NCI-H748 treated with DMSO at 0.1 percent for 48 hours (cell line): ENCODE data around the gene ZCCHC24.

Source experiments
- DNase-seq: peaks from one replicate; lab custom pipeline; 2025; lab: John Stamatoyannopoulos, UW

The ZCCHC24 gene

DNA sequence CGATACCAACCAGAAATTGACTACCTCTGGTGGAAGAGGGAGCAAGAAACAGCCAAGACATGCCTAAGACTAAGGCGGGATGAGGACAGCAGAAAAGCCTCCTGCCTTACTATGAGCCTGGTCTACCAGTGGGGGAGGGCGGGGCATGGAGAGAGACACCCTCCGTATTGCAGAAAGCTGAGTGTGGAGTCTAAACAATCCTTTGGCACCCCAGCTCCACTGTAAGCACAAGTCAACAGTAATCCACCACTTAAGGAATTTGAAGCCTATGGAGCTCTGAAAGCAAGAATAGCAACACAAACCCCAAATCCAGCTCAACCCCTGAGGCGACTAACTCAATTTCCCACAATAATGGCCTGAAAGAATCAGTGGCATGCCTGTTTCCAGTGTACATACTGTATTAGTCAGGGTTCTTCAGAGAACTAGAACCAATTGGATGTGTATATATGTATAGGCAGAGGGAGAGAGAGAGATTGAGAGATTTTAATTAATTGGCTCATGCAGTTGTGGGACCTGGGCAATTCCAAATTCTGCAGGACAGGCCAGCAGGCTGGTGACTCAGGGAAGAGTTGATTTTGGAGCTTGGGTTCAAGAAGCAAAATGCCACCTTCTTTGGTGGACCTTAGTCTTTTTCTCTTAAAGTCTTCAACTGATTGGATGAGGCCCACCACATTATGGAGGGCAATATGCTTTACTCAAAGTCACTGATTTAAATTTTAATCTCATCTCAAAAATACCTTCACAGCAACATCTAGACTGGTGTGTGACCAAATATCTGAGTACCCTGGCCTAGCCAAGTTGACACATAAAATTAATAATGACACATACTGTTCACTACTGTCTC, 84.7 kb downstream of the ZCCHC24 start:
- DNase-seq = no peak

DNA sequence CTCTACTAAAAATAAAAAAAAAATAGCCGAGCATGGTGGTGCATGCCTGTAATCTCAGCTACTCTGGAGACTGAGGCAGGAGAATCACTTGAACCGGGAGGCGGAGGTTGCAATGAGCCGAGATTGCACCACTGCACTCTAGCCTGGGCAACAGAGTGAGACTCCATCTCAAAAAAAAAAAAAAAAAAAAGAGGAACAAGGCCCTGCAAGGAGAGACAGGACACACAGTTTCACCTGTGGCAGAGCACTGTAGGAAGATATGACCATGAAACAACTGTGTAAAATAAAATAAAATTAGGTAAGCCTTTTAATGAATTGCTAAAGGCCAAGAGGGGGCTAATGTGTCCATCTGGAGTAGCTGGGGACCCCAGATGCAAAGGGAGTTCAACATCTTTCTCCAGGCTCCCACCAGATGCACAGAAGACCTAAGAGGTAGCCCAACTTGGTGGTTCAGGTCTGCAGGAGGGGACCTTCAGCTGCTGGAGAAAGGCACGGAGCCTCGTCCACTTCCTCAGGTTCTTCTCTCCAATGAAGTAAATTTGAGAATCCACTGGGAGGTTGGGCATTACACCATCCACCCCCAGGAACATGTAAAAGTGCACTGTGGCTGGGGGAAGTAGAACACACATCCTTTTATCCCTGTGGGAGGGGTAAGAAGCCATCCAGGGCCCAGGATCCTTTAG, 85.5 kb downstream of the ZCCHC24 start:
- no peak for DNase-seq

GRCh38 chr10:79358811-79359210, 86.6 kb downstream of the ZCCHC24 start:
- no peak for DNase-seq

DNA sequence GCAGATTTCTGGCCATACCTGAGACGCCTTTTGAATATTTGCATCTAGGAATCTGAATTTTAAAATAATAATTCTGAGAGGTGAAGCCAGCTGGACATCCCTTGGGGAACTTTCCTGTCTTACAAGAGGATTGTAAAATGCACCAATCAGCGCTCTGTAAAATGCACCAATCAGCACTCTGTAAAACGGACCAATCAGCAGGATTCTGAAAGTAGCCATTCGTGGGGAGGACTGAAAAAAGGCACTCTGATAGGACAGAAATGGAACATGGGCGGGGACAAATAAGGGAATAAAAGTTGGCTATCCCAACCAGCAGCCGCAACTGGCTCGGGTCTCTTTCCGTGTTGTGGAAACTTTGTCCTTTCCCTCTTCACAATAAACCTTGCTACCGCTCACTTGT, 88.2 kb downstream of the ZCCHC24 start:
- DNase-seq = no peak

DNA sequence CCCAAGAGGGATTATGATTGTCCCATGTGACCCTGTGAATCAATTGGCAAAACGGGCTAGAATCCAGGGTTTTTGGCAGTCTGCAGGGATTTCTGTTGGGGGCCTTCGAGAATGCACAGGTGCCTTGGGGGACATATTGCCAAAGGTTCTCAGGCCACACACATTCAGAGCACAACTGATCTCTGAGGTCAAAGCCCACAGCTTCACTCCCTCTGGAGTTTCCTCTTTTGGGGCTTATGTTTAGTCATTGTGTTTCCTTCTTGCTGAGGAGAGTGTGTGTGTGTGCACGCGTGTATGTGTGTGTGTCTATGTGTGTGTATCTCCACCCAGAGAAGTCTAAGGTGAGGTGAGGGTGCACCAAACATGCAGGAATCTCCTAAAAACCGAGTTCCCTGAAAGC, 89.3 kb downstream of the ZCCHC24 start:
- DNase-seq = no peak

DNA sequence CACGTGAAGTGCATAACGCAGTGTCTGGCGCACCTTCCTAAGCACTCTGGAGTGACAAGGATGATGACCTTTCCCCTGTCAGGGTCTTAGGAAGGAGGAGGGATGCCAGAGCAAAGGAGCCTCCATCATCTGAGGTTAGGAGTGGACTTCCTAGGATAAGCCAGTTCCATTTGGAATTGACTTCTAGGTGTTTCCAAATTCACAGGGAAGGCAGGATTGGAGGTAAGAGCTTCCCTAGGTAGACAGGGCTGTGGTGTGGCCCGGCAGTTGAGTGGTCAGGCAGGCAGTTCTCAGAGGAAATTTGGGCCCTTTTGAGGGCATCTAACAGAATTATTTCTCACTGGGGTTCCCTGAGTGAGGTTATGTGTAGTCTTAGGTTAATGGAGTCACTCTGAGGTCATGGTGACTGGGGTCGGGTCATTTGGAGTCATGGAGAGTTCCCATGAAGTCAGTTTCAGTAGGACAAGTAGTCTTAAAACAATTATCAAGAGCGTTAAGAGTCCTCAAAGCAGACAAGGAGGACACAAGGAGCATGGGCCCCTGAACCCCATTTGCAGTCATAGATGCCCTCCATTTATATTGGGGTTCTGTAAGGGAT, 89.9 kb downstream of the ZCCHC24 start:
- DNase-seq = no peak

GRCh38 chr10:79354615-79355014, 90.8 kb downstream of the ZCCHC24 start:
- no peak for DNase-seq

DNA sequence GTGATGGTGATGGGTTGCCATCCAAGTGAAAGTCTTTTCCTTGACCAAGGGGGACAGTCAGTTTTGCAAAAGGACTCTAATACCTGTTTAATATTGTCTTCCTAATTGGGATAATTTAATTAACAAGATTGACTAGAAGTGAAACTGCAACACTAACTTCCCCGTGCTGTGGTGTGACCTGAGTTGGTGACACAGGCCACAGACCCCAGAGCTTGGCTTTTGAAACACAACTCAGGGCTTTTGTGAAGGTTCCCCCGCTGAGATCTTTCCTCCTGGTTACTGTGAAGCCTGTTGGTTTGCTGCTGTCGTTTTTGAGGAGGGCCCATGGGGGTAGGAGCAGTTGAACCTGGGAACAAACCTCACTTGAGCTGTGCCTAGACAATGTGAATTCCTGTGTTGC, 91.3 kb downstream of the ZCCHC24 start:
- DNase-seq = no peak

DNA sequence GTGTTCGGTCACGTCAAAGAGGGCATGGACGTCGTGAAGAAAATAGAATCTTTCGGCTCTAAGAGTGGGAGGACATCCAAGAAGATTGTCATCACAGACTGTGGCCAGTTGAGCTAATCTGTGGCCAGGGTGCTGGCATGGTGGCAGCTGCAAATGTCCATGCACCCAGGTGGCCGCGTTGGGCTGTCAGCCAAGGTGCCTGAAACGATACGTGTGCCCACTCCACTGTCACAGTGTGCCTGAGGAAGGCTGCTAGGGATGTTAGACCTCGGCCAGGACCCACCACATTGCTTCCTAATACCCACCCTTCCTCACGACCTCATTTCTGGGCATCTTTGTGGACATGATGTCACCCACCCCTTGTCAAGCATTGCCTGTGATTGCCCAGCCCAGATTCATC, 91.7 kb downstream of the ZCCHC24 start:
- no peak for DNase-seq

- no peak for DNase-seq
Observed at GRCh38 chr10:79353000-79353406, 92.4 kb downstream of the ZCCHC24 start.

GRCh38 chr10:79352035-79352877, 93.2 kb downstream of the ZCCHC24 start:
- DNase-seq = no peak

GRCh38 chr10:79351332-79351731, 94.1 kb downstream of the ZCCHC24 start:
- no peak for DNase-seq

DNA sequence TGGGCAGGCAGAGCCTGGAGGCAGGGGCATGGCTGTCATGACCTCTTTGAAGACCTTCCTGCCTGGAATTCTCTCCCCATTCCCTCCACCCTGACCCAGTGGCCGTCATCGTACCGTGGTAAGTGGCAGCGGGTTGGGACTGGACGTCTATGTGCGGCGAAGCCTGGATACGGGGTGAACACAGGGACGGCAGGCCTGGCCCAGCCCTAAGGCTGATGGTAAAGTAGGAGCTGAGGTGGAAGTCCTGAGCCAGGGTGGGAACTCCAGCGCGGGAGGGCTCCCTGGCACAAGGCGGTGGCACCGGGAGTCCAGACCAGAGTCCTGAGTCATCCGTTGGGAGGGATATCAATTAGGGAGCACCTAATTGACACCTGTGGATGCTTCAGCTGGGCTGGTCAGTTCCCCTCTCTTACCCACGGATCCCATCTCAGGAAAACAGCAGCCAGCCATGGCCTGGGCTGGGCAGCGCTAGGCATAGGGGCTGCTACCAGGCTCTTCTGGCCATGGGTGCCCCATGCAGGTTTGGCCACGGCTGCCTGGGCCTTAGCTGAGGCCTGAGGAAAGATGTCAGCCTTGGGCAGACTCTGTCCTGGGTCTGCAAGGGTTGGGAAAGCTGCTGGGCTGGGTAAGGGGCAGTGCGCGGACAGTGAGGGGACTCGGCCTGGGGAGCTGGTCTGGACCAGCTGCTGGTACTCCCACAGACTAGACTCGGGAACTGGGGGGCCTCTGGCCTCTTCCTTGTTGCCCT, 94.8 kb downstream of the ZCCHC24 start:
- no peak for DNase-seq

GRCh38 chr10:79349766-79350406, 95.5 kb downstream of the ZCCHC24 start:
- DNase-seq = no peak

DNA sequence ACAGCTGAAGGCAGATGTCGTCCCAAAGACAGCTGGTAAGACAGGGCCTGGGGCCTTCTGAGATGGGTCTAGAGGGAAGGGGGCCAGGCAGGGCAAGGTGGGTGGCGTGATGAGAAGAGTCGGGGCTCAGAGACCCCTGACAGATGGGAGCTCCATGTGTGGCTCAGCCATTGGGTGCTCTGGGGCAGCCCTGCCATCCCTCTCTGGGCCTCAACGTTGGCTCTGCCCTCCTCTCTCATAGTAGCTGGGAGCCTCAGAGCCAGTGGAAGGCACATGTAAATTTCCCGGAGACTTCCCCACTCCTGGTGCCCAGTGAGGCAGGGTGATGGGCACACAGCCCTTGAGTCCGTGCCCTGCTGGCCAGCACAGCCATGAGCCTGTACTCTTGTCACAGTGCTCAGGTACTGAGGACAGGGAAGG, 96.3 kb downstream of the ZCCHC24 start:
- DNase-seq = no peak

- DNase-seq = no peak
Observed at GRCh38 chr10:79348640-79348988, 96.8 kb downstream of the ZCCHC24 start.

GRCh38 chr10:79347894-79348639, 97.4 kb downstream of the ZCCHC24 start:
- DNase-seq = no peak

DNA sequence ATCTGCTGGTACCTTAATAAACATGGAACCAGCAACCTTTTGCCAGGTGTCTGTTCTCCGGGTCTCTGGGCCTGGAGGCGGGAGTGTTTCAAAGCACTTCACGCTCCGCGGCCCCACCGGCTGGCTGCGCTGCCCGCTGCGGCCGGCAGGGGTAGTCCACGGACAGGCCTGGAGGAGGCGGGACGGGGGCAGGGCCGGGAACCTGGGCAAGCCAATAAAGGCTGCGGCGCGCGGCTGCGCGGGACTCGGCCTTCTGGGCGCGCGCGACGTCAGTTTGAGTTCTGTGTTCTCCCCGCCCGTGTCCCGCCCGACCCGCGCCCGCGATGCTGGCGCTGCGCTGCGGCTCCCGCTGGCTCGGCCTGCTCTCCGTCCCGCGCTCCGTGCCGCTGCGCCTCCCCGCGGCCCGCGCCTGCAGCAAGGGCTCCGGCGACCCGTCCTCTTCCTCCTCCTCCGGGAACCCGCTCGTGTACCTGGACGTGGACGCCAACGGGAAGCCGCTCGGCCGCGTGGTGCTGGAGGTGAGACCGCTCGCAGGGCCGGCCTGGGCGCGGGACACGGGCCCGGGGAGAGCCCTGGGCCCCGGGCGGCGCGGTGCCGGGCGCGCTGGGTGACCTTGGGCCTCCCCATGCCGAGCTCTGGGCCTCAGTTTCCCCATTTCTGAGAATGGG, 98.1 kb downstream of the ZCCHC24 start, which contains the start of gene PPIF:
Gene PPIF (plus strand): TSS at position 244 of the 668 bp plus-strand sequence. CDS start 80 bp downstream, at position 324.
- DNase-seq = peak; percentile 36

DNA sequence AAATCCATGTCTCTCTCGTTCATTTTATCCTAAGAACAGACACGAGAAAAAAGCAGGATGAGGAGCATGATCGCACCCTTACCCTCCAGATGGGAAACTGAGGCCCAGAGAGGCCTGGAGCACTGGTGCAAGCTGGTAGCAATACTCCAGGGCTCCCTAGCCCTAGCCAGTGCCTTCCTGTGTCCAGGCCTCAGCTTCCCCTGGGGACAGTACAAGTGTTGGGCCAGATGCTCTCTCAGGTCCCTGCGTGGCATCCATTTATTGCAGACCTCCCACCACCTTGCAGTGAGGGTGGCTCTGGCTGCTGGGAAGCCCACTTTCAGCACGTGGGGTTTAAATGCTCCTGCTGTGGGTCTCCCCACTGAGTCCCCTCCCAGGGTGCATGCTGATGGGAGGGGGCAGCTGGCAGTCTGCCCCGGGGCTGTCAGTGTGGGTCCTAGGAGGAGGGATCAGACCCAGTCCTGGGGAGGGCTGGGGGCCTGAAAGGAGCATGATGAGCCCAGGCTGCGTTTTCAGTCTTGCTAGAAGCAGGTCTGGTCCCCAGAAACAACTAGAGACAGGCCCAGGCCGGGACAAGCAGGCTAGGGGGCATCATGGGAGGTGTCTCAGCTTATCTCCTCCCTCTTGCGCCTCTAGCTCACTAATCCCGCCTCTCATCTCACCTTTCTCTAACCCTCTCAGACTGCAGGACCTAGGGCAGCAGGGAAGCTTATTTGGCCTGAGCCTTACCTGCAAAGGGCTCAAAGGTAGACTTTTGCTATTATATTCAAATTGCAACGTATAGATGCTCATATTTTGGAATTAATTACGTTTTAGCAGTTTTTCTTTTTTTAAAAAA, 98.8 kb downstream of the ZCCHC24 start:
- no peak for DNase-seq
